Inflammatory macrophage treated with lipopolysaccharide for 4 hours (primary cell): ENCODE measurements around the gene SERPINB12.

Experiments used
- DNase-seq: peaks from one replicate; pipeline ENCODE4 v3.0.0-alpha.2; 2020

SERPINB12 gene

DNA sequence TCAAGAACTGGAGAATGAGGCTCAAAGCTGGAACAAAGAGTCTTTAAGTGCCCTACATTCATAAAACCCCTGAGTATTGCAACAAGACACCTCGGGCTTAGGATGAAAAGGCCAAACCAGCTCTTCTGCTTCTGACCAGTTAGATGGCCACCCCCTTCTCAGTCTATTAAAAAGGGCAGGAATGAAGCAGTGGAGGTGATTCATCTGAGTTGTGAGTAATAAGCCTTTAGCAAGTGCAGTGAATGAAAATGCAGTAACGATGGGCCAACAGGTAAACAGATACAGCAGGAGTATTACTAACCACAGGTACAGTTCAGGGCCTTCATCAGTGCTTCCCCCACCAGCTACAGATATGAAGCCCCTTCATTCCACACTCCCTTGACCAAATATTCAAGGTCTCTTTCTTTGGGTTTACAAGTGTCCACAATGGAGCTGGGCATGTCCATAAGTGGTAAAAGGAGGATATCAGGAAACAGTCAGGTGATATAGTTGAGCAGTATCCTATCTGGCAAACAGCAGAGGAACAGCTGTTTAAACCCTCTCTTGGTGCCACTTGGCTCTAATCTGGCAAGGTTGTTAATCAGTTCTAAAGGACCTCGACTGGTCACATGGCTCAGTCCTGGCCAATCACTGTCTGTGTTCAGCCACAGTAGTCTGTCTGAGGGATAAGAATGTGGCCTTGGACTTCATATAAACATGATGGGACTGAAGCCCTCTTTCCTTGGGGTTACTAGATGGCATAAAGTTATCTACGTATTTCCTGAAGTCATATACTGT, 62.8 kb downstream of the SERPINB12 start:
- DNase-seq = no peak

DNA sequence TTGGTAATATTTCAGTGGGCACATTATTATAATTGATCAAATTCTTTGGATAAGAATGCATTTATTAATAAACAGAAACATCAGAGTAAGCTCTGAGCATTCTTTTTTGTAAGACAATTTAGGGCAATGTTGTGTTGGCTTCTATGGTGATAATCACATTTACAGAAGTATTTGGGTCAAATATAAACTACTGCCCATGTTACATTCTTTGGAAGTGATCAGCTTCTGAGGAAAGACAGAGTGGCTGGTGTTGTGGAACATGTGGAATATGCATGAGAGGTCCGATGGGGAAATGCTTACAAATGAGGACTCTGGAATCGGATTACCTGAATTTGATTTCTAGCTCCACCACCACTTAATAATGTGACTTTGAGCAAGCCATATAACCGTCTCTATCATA, 64.4 kb downstream of the SERPINB12 start:
- no peak for DNase-seq

DNA sequence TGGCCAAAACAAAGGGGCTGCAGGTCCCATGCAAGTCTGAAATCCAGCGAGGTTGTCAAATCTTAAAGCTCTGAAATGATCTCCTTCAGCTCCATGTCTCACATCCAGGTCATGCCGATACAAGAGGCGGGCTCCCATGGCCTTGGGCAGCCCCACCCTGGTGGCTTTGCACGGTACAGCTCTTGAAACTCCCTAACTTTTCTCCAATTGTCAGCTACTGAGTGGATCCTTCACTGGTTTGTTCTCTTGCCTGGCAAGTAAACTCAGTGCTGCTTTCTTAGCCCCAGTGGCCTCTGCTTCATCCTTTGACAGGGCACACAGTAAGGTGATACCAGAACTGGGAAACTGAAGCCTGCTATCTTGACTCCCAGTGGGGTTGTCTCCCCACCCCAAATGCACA, 71.3 kb downstream of the SERPINB12 start:
- DNase-seq = no peak

DNA sequence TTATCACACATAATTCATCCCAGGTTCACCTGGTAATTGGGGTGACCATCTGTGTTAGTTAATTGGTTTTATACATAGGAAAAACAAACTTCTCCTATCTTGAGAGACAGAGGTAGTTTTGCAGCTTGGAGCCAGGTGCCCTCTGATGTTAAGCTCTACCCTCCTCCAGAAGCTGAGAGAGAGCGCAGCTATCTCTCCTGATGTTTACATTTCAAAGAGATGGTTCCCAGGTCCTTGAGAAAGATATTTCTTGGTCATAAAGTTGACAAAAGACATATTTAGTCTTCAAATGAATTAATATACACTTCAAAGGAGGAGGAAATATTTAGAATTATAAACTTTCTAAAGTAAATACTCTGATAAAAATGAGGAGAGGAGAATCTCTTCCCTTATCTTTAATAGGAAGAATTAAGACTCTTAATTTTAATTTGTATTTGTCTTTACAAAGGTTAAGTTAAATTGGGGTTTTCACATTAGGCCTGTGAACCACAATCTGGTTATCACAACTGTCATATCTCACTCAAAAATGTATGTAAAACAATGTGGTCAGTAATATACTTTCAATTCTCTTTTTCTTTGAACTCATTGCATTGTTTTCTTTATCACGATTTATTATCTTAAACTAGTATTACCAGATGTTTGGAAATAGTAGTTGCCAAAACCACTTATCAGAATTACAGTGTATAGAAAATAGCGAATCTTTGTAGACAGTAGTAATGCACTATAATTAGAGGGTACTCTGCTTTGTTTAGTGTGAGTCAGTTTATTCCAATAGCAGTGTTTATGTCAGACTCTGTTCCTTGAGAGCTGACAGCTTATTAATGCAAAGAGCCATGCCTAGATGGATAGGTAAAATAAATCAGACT, 75.1 kb downstream of the SERPINB12 start:
- no peak for DNase-seq

DNA sequence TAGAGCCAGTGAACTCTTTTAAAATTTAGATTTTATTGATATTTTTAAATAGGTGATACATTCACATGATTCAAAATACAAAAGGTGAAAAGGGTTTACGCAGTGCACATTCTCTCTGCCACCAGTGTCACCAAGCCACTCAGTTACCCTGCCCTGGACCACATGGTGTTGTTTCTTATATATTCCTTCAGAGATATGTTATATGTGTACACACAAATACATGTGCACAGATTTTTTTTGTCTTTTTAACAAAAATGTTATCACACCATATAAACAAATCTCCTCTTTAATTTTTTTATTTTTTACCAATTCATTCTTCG, 75.7 kb downstream of the SERPINB12 start:
- no peak for DNase-seq
